ENCODE measurements around the gene ACSF3. TPM values are rescaled to one million over a fixed set of nuclear protein-coding genes. Genes with fewer than 3 reads are reported as not detected.

ACSF3 gene
- total RNA-seq, 4 donors from 2014 or later: 17.8 to 20.7 (median 19.4) TPM

DNA sequence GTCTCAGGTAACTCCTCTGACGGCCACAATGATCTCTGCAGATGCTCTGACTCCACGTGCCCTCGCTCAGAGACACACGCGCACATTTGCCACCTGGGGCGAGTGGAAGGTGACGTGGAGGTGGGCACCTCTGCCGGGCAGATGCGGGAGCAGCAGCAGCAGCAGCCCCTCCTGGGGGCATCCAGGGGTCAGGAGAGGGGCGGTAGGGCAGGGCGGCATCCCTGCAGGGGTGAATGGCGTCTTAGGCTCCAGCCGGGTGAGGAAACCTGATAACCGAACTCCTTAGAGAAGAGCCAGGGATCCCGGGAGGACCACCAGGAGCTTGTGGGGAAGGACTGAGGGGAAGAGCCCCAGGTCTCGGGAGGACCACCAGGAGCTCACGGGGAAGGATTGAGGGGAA lies 43.3 kb downstream of the ACSF3 start:
- no peaks in the 10 kb centered on the region for H3K9me3 ChIP-seq
- intact Hi-C loops (cut with DNase I; ENCODE audit: low total_unique reads): no loop called here
- TF ChIP-seq CTCF (IDR thresholded peaks at IDR 0.05 in 4 of 5, conservative IDR thresholded peaks at IDR 0.05 in 1 of 5): no peak
- TF ChIP-seq POLR2A (IDR thresholded peaks at IDR 0.05): no peak
- in situ Hi-C loops (cut with MboI; ENCODE audit: low sequenced_read_pairs in 4 of 4): no loop called here
- no peak for DNase-seq
- no peak overlapping the region for H3K27ac ChIP-seq
- no peak for ATAC-seq
- H3K36me3 ChIP-seq: peaks cover 0 to 49% of the 10 kb centered on the region in 2 donors
- H3K4me1 ChIP-seq: no peaks in the 10 kb centered on the region
- H3K4me3 ChIP-seq: no peak overlapping the region
- no peaks in the 10 kb centered on the region for H3K27me3 ChIP-seq

- Histone ChIP-seq H3K36me3 (peaks cover 0 to 52% of the 10 kb centered on the region in 2 donors), H3K9me3 (no peaks in the 10 kb centered on the region), H3K27me3 (no peaks in the 10 kb centered on the region), H3K4me1 (no peaks in the 10 kb centered on the region), H3K27ac (no peak overlapping the region), H3K4me3 (no peak overlapping the region)
- TF ChIP-seq CTCF (IDR thresholded peaks at IDR 0.05 in 4 of 5, conservative IDR thresholded peaks at IDR 0.05 in 1 of 5): no peak
- ATAC-seq (no peak), DNase-seq (no peak)
- intact Hi-C loops (cut with DNase I; ENCODE audit: low total_unique reads) (no loop called here), in situ Hi-C loops (cut with MboI; ENCODE audit: low sequenced_read_pairs in 4 of 4) (no loop called here)
Measured at GRCh38 chr16:89137666-89138512, 44.2 kb downstream of the ACSF3 start.

DNA sequence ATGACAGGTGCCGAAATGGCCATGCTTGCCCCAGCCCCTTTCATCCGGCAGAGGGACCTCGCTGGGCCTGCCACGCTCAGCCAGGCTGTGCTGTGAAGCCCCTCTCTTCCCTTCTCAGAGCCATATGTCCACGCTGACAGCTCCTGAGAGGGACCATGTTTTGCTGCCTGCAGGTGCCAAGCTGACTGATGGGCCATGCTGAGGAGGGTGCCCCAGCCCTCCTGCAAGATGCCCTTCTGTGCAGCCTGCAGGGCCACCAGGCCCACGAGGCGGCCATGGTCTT lies 44.8 kb downstream of the ACSF3 start:
- DNase-seq (no peak), ATAC-seq (no peak)
- intact Hi-C loops (cut with DNase I; ENCODE audit: low total_unique reads): no loop called here
- Histone ChIP-seq H3K4me3 (no peak overlapping the region), H3K27me3 (no peaks in the 10 kb centered on the region), H3K4me1 (no peaks in the 10 kb centered on the region), H3K9me3 (no peaks in the 10 kb centered on the region), H3K27ac (no peak overlapping the region), H3K36me3 (peaks cover 0 to 47% of the 10 kb centered on the region in 2 donors)
- in situ Hi-C loops (cut with MboI; ENCODE audit: low sequenced_read_pairs in 4 of 4): no loop called here
- TF ChIP-seq POLR2A (IDR thresholded peaks at IDR 0.05): no peak
- no peak for TF ChIP-seq CTCF (IDR thresholded peaks at IDR 0.05 in 4 of 5, conservative IDR thresholded peaks at IDR 0.05 in 1 of 5)

GRCh38 chr16:89138843-89139520 lies 45.3 kb downstream of the ACSF3 start:
- Histone ChIP-seq H3K27me3 (no peaks in the 10 kb centered on the region), H3K4me1 (no peaks in the 10 kb centered on the region), H3K9me3 (no peaks in the 10 kb centered on the region), H3K27ac (no peak overlapping the region), H3K36me3 (peaks cover 0 to 41% of the 10 kb centered on the region in 2 donors), H3K4me3 (no peak overlapping the region)
- ATAC-seq: no peak
- TF ChIP-seq POLR2A (IDR thresholded peaks at IDR 0.05): no peak
- TF ChIP-seq CTCF (IDR thresholded peaks at IDR 0.05 in 4 of 5, conservative IDR thresholded peaks at IDR 0.05 in 1 of 5): no peak
- in situ Hi-C loops (cut with MboI; ENCODE audit: low sequenced_read_pairs in 4 of 4) (no loop called here), intact Hi-C loops (cut with DNase I; ENCODE audit: low total_unique reads) (no loop called here)
- no peak for DNase-seq

Measured in gastrocnemius medialis (tissue), 4 donors.